ENCODE results near the gene ZNF329. TPM values are rescaled to one million over a fixed set of nuclear protein-coding genes. Genes with fewer than 3 reads are reported as not detected.
A peak's percentile ranks its signal among the peaks of the same experiment; 100 is the strongest.
"Not testable (repeated sequence)": the region's sequence is repeated elsewhere in the genome, so short reads cannot be mapped to it uniquely, and the experiment has no call there.

The ZNF329 gene
- total RNA-seq = 20.9 TPM

- DNase-seq = peak; percentile 93
These were observed at the start of gene ZNF329 for GRCh38 chr19:58150328-58150921. Gene ZNF329 (minus strand): TSS chr19:58150789. CDS start chr19:58129503, 21,286 bp downstream.

- peak; percentile 2 for DNase-seq
These were observed 46.5 kb upstream of the ZNF329 start for GRCh38 chr19:58196901-58197616.

GRCh38 chr19:58183817-58184215, 33.2 kb upstream of the ZNF329 start:
- no peak for DNase-seq

DNA sequence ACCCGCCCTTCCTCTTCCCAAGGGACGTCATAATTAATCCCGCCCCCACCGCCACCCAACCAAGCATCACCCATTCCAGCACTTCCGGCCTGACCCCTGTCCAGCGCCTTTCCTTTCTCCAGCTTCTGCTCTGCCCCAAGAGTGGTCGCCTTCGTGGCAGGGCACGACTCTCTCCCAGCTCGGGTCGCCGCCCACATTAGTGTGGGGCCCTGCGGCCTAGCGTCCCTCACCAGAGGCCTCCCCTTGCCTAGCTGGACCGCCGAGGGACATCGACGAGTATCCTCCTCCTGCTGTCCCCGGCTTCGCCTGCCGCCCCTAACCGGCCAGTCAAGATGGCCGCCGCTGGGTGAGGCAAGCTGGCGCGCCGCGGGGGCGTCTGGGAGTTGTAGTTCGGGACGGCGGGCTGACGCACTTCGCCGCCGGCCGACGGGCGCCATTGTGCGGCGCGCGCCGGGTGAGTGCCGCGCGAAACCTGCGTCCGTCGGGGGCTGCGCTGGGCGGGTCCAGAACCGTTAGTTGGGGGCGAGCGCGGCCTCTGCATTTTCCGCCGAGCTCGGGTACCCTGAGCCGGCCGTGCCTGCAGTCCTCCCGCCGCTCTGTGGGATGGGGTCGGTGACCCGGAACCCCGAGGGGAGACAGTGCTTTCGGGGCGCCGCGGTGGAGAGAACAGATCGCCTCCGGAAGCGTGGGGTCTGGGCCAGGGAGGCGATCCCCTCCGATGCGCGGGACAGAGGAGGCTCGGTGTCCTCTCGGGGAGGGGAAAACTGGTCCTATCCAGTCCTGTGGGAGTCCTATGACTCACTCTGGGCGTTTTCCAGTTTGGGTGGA, 32.6 kb upstream of the ZNF329 start, which contains the start of gene ZNF274:
Gene ZNF274, plus strand, starts transcription at position 73 of the 828 bp plus-strand sequence. CDS start 905 bp downstream, outside the sequence.
- peak; percentile 96 for DNase-seq

- DNase-seq = no peak
These were observed 32.0 kb upstream of the ZNF329 start for GRCh38 chr19:58182577-58182988.

DNA sequence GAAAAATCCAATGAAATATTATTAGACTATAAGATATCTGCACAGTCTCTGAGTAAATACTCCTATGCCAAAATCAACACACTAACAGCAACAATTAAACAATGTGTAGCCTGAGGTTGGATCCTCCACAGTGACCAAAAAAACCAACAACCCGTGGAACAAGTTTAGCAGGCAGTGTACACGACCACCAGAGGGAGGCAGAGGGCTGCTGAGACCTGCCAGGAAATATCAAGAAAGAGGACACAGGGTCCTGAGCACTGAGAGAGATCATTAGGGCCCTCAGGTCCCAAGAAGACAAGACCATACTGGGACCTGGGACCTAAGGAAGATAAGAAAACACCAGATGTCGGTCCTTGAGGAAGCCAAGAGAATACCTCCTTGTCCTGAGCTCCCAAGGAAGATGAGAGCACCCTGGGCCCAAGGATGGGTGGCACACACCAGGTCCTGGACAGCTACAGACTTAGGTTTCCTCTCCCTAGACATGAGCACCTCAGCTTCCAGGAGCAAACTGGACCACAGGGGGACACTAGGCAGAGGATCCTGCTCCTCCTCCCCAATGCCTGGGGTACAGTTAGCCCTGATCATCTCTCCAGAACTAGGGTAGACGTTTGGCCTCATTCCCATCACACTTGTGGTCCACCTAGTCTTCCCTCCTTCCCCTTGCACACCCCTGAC, 31.4 kb upstream of the ZNF329 start:
- DNase-seq = peak; percentile 21

DNA sequence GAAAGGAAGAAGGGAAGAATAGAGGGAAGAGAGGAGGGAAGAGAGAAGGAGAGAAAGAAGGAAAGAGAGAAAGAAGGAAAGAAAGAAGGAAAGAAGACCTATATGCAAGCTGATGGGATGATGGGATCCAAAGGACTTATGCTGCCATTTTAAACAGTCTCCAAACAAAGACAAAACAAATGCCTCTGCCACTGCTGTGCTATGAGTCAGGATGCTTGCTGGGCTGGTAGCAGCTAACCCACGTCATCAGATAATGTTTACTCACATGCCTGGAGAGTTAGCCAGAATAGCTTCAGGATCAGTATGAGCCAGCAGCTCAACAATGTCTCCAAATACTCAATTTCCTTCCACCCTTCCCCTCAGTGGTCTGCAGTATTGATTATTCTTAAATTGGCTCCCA, 20.3 kb upstream of the ZNF329 start:
- DNase-seq = no peak

DNA sequence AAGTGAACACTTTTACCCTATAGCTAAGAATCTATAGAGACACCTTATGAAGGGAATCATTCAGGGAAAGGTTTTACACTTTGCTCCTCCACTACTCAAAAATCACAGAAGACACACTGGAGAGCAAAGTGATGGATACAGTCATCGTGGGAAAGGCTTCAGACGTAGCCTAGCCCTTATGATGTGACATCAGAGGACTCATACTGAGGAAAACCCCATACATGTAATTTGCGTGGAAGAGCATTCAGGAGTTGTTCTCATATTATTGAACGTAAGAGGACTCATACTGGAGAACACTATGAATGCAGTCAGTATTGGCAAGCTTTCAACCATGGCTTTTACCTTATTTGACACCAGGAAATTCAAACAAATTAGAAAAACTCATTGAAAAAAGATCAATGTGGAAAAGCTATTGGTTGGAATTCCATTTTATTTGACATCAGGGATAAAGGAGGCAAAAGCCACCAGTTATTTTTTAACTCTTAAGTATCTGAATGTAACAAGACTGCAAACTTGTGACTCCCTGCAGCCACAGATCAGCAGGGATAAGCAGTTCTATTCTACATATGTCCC, 16.2 kb upstream of the ZNF329 start:
- no peak for DNase-seq

GRCh38 chr19:58166268-58166667, 15.7 kb upstream of the ZNF329 start:
- no peak for DNase-seq

- DNase-seq = no peak
These were observed 6.6 kb upstream of the ZNF329 start for GRCh38 chr19:58157045-58157728.

DNA sequence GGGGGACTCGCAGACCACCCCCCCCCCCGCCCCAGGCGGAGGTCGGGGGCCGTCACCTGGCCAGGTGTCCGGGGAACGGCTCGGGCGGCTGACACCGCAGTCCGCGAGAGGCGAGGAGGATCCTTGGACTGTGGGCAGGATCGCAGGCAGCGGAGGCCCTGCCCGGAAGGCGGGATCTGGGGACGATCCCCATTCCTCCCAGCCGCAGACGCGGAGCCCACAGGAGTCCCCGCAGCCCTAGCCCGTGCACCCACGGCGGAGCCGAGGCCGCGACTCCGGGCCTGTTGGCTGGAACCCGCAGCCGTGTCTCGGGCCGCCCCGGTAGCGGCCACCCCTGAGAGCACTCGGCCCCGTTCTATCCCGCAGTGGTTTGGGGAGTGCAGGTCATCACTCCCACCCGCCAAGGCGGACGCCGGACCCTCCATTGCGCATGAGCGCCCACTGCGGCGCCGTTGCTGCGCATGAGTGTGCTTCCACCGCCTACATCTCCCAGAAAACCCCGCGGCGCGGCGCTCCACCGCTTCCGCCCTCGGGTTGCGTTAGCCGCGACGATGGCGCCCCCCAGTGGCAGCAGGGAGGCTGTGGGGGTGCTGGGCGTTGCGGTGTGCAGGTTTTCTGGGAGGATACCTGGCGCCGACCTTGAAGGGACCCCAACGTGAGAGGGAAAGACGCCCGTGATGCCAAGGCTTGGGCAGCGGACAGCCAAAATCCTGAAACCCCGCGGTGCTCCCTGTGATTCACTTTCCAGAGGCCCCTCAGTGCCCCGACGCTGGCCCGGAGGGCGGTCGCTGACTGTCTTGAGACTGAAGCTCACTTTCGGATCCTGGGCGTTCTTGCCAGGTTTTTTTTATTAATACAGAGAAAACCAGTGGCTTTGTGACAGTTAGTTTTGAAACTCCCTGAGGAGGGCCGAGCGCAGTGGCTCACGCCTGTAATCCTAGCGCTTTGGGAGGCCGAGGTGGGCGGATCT, 4.4 kb upstream of the ZNF329 start:
- peak; percentile 99 for DNase-seq

- peak; percentile 49 for DNase-seq
These were observed 3.7 kb upstream of the ZNF329 start for GRCh38 chr19:58154287-58154678.

DNA sequence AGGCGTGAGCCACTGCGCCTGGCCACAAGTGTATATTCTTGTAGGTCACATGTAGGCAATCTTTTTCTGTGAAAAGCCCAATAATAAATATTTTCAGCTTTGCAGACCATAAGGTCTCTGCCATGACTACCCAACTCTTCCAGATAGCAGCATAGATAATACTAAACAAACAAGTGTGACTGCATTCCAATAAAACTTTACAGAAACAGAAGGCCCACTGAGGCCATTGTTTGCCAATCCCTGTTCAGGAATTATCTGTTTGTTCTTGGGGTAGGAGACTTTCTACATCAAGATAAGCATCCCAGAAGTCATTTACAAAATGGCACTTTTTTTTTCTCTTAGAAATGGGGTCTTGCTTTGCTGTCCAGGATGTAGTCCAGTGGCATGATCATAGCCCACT, 2.8 kb upstream of the ZNF329 start:
- DNase-seq = no peak

- DNase-seq = not testable (repeated sequence)
These were observed 3.1 kb downstream of the ZNF329 start for GRCh38 chr19:58147475-58147874.

- DNase-seq = no peak
These were observed 4.7 kb downstream of the ZNF329 start for GRCh38 chr19:58145849-58146248.

- no peak for DNase-seq
These were observed 16.3 kb downstream of the ZNF329 start for GRCh38 chr19:58134244-58134643.

DNA sequence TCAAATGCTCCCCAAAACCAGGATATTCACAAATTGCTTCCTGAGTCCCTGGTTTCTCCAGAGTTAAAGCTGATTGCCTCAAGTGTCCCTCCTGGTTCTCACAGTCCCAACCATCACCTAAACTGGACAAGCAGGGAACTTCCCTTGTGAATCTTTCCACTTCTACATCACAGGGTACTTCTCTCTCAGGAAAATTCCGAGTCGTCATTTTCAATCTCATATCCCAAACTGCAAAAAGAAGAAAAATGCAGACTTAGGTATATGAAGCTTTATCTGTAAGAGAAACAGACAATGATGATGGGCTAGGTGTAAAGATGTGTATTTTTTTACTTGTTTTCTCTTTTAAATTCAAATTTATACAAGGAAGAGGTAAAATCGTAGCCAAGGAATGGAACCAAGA, 21.3 kb downstream of the ZNF329 start:
- no peak for DNase-seq

DNA sequence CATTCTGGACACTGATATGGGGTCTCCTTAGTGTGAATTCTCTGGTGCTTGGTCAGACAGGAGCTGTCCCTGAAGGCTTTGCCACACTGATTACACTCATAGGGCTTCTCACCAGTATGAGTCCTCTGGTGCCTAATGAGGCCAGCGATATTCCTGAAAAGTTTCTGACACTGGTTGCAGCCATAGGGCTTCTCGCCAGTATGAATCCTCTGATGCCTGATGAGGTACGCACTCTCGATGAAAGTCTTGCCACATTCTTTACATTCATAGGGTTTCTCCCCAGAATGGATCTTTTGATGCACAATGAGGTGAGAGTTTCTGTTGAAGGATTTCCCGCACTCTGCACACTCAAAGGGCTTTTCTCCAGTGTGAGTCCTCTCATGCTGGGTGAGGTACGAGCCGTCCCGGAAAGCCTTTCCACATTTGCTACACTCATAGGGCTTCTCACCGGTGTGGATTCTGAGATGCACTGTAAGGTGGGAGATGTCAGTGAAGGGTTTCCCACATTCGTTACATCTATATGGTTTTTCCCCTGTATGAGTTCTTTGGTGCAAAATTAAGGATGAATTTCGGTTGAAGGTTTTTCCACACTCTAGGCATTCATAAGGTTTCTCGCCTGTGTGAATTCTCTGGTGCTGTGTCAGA, 22.4 kb downstream of the ZNF329 start:
- no peak for DNase-seq

GRCh38 chr19:58123354-58123753, 27.2 kb downstream of the ZNF329 start:
- DNase-seq = no peak

All from tongue (tissue), 2 donors.